Esophagus squamous epithelium (tissue), 5 donors: ENCODE data around the gene TSC22D3. TPM values are rescaled to one million over a fixed set of nuclear protein-coding genes. Genes with fewer than 3 reads are reported as not detected.
A peak's percentile ranks its signal among the peaks of the same experiment; 100 is the strongest.

ENCODE experiments used
- DNase-seq: peaks from one replicate; lab custom pipeline; 2025; lab: John Stamatoyannopoulos, UW
- H3K27ac ChIP-seq, 4 donors: fragments of 200-600 bp; sonication (generic); one replicate each; pipeline ENCODE4 v1.5.1; 2016 to 2019; ENCODE audit warnings: mild to moderate bottlenecking in 1 of 4
- H3K27me3 ChIP-seq, 4 donors: fragments of 200-600 bp; sonication (generic); 1 replicate in 3 of 4; 2 replicates in 1 of 4; pipeline versions ENCODE4 v1.5.1 to v1.6.0; 2017 to 2021; ENCODE audit warnings: antibody characterized with exemption in 1 of 4
- H3K36me3 ChIP-seq, 3 donors: fragments of 200-600 bp; sonication (generic); one replicate each; pipeline ENCODE4 v1.5.1; 2016 to 2019
- H3K4me1 ChIP-seq, 3 donors: fragments of 200-600 bp; sonication (generic); one replicate each; pipeline ENCODE4 v1.5.1; 2017 to 2019
- H3K4me3 ChIP-seq, 4 donors: fragments of 200-600 bp; sonication (generic); 1 replicate in 3 of 4; 2 replicates in 1 of 4; pipeline ENCODE4 v1.5.1; 2016 to 2019; ENCODE audit warnings: mild to moderate bottlenecking in 2 of 4, moderate library complexity in 1 of 4
- H3K9me3 ChIP-seq, 3 donors: fragments of 200-600 bp; sonication (generic); one replicate each; pipeline ENCODE4 v1.5.1; 2016 to 2019
- POLR2A ChIP-seq, 4 donors: fragments of 450-650 bp; IDR thresholded peaks; one replicate each; pipeline ENCODE4 v1.6.1; 2017; ENCODE audit warnings: antibody characterized with exemption in 4 of 4, mild to moderate bottlenecking in 4 of 4, moderate library complexity in 3 of 4
- WGBS, 2 donors: methylation state at CpG; one replicate each; pipeline ENCODE4 v1.1.5; 2018; 5-methylcytosine and 5-hydroxymethylcytosine counted together
- intact Hi-C: fragments of 100-400 bp; cut with DNase I; formaldehyde crosslinking; loops from one replicate; pipeline ENCODE4 v1.15.0; 2022
- total RNA-seq, 4 donors: library from RNA; depleted of rRNA; stranded (reverse); fragments of >200 nt; gene quantifications; one replicate each; pipeline ENCODE4 v1.1.0, GENCODE V29; 2016
- TF ChIP-seq, protein P1 (sequence below), 6 experiments: fragments of 450-650 bp in 4 of 6; fragments of 200-600 bp in 2 of 6; sonication (generic) in 2 of 6; IDR thresholded peaks; one replicate each; pipeline ENCODE4 v1.5.1; 2016 to 2019; ENCODE audit warnings: antibody characterized with exemption in 6 of 6, mild to moderate bottlenecking in 4 of 6, moderate library complexity in 4 of 6
- donor health status: DM: yes; HTN: yes; CAD: no.

The TSC22D3 gene
- total RNA-seq, 4 donors from 2014 or later: 50.2 to 558 (median 140) TPM

DNA sequence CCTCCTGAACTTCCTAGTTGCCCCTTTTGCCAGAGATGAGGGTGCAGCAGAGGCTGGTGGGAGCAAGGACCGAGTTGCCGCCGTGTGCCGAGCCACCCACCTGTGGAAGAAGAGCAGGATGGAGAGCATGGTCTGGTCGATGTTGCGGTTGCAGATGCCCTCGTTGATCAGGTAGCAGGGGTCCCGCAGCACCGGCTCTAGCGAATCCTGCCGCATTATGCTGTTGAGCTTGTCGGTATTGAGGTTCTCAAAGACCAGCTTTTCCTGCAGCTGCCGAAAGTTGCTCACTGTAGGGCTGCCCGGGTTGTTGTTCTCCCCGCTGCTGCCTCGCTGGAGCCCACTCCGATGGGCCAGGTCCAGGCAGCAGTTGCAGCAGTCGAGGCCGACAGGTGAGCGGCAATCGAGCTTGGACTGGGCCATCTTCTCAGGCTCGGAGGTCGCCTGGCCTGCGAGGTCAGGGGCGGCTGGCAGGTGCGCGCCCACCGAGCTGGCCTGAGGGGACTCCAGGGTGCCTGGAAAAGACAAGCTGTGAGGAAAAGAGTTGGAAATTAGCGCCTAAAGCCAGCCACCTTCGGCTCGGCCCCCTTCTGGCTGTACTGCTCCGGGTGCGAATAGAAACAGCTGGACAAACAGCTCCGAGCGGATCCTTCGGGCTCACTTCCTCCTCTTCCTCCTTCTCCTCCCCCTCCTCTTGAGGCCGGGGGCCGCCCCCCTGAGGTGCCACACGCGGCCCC is 420 bp downstream of the TSC22D3 start:
- peak overlapping the region; percentile 52 to 70 (median 64) for H3K4me3 ChIP-seq
- DNase-seq: no peak
- peak overlapping the region; percentile 82 to 94 (median 88) for H3K27ac ChIP-seq
- H3K4me1 ChIP-seq: peaks cover 0 to 43% (median 0%) of the 10 kb centered on the region in 3 donors
- peaks cover 0 to 5% (median 0%) of the 10 kb centered on the region in 3 donors for H3K36me3 ChIP-seq
- TF ChIP-seq, protein P1, sequence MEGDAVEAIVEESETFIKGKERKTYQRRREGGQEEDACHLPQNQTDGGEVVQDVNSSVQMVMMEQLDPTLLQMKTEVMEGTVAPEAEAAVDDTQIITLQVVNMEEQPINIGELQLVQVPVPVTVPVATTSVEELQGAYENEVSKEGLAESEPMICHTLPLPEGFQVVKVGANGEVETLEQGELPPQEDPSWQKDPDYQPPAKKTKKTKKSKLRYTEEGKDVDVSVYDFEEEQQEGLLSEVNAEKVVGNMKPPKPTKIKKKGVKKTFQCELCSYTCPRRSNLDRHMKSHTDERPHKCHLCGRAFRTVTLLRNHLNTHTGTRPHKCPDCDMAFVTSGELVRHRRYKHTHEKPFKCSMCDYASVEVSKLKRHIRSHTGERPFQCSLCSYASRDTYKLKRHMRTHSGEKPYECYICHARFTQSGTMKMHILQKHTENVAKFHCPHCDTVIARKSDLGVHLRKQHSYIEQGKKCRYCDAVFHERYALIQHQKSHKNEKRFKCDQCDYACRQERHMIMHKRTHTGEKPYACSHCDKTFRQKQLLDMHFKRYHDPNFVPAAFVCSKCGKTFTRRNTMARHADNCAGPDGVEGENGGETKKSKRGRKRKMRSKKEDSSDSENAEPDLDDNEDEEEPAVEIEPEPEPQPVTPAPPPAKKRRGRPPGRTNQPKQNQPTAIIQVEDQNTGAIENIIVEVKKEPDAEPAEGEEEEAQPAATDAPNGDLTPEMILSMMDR (IDR thresholded peaks at IDR 0.05): no peak
- no peak for TF ChIP-seq POLR2A (IDR thresholded peaks at IDR 0.05)
- no peaks in the 10 kb centered on the region for H3K9me3 ChIP-seq
- intact Hi-C loops: loop anchor here (5.0 kb wide), 1 partner anchor 118 kb away; no protein-coding TSS in a partner anchor
- no peaks in the 10 kb centered on the region for H3K27me3 ChIP-seq
- 30 to 44% methylated on average over 2 to 16 of the region's 40 CpGs for WGBS, 2 donors

DNA sequence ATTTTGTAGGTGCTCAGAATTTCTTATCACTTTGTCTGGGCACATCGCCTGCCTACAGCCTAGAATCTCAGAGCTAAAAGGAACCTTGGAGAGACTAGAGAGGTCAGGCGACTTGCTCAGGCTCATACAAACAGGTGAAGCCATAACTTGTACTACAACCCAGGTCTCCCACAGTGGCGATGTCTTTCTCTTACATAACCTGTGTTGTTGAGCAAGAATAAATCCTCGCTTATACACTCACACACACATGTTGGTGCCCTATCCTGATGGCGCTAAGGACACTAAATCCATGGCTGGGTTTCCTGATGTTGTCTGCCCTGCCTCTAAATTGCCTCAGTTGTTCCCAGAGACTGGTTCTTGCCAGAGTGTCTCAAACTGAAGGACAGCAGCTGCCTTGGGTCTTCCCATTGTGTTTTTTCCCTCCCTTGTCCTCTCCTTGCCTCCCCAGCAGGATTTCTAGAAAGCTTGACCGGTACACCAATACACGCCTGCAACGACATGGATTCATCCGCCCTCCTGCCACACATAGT is 1.6 kb downstream of the TSC22D3 start:
- Histone ChIP-seq H3K27ac (peak overlapping the region; percentile 12 to 94 (median 86)), H3K4me1 (peaks cover 0 to 43% (median 0%) of the 10 kb centered on the region in 3 donors), H3K9me3 (no peaks in the 10 kb centered on the region), H3K4me3 (peak overlapping the region; percentile 52 to 70 (median 64)), H3K27me3 (no peaks in the 10 kb centered on the region), H3K36me3 (peaks cover 0 to 10% (median 0%) of the 10 kb centered on the region in 3 donors)
- intact Hi-C loops: no loop called here
- WGBS, 2 donors: 55 to 59% methylated on average over 4 to 9 of the region's 9 CpGs
- TF ChIP-seq, protein P1 (IDR thresholded peaks at IDR 0.05): no peak
- TF ChIP-seq POLR2A (IDR thresholded peaks at IDR 0.05): no peak
- no peak for DNase-seq

DNA sequence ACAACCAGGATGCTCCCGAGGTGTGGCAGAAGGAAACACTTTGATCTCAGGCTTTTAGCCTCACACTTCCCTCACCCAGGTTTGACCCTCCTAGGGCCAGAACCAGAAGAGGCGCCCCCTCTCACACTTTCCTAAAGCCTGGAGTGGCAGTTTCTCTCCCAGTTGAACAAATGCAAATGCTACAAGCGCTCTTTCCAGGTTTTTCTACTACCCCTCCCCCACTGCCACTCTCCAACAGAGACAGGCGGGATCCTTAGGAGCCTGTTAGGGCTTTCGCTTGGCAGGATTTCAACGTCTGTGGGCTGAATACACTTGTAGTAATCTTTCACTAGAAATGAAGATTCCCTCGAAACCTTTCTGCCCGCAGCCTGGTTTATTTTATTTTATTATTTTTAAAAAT is 2.4 kb downstream of the TSC22D3 start:
- WGBS, 2 donors: 54% methylated on average over 7 to 8 of the region's 8 CpGs
- TF ChIP-seq POLR2A (IDR thresholded peaks at IDR 0.05): no peak
- TF ChIP-seq, protein P1 (IDR thresholded peaks at IDR 0.05): no peak
- Histone ChIP-seq H3K27ac (peak overlapping the region in 2 of 4 donors; percentile 90 to 94), H3K27me3 (no peaks in the 10 kb centered on the region), H3K36me3 (peaks cover 0 to 10% (median 0%) of the 10 kb centered on the region in 3 donors), H3K9me3 (no peaks in the 10 kb centered on the region), H3K4me3 (peak overlapping the region; percentile 52 to 70 (median 64)), H3K4me1 (peaks cover 0 to 43% (median 0%) of the 10 kb centered on the region in 3 donors)
- DNase-seq: no peak
- intact Hi-C loops: no loop called here

DNA sequence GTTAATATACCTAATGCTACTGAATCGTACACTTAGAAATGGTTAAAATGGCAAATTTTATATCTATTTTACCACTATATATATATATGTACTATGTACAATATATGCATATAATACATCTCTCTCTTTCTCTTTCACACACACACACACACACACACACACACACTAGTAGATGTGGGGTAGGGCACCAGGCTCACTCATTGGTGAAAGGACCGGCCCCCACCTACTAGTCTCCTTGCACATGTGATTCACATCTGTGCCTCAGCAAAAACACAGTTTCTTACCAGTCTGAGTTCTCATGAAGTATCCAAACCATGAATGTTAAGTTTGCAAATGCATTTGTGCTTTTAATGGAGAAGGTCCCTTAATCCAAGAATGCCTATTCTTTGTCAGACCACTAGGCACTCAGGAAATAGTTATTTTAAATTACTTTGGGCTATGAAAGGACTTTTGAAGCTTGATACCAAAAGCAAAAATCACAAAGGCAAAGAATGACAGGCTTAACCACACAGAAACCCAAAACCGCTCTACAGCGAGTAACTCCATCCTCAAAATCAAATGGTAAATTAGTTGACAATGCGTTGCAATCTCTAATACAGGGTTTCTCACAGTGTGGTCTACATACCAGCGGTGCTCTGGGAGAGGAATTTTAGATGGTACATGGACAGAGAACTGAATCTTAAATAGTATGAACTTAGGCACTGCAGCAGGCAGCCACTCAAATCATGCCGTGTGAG is 5.8 kb downstream of the TSC22D3 start:
- Histone ChIP-seq H3K9me3 (no peaks in the 10 kb centered on the region), H3K36me3 (peaks cover 0 to 10% (median 0%) of the 10 kb centered on the region in 3 donors), H3K27me3 (no peaks in the 10 kb centered on the region), H3K4me3 (no peak overlapping the region), H3K27ac (no peak overlapping the region), H3K4me1 (peaks cover 0 to 63% (median 6%) of the 10 kb centered on the region in 3 donors)
- intact Hi-C loops: no loop called here
- 72 to 93% methylated on average over 6 to 7 of the region's 7 CpGs for WGBS, 2 donors
- DNase-seq: no peak
- TF ChIP-seq, protein P1 (IDR thresholded peaks at IDR 0.05): no peak
- no peak for TF ChIP-seq POLR2A (IDR thresholded peaks at IDR 0.05)
